Stimulated activated naive B cell treated with anti-CD40 and anti-IgM and Interleukin-4, amounts not matched to agents 10 μg/mL and 1 μg/mL and 100 μg/mL, for 72 hours (primary cell): Measurements from ENCODE around the gene SULF2.

Experiments
- ATAC-seq, 2 donors: fragments of 150-1000 bp; cut with Tn5 transposase; replicated peaks; 2 replicates each; pipeline ENCODE4 v1.10.0; 2021; ENCODE audit warnings: moderate library complexity in 1 of 2
- DNase-seq: peaks from one replicate; pipeline ENCODE4 v3.0.0; 2021
- H3K27ac Mint-ChIP-seq: one replicate; pipeline ENCODE4 v1.8.0; 2022; ENCODE audit warnings: mild to moderate bottlenecking, mixed read lengths
- H3K27me3 Mint-ChIP-seq, 2 donors: one replicate each; pipeline ENCODE4 v1.8.0; 2022; ENCODE audit warnings: mixed read lengths in 2 of 2
- H3K36me3 Mint-ChIP-seq, 2 donors: one replicate each; pipeline ENCODE4 v1.8.0; 2022; ENCODE audit warnings: mixed read lengths in 2 of 2, mild to moderate bottlenecking in 1 of 2
- H3K4me1 Mint-ChIP-seq, 2 donors: one replicate each; pipeline ENCODE4 v1.8.0; 2022; ENCODE audit warnings: mixed read lengths in 2 of 2, mild to moderate bottlenecking in 1 of 2
- H3K4me3 Mint-ChIP-seq, 2 donors: one replicate each; pipeline ENCODE4 v1.8.0; 2022; ENCODE audit warnings: mild to moderate bottlenecking in 2 of 2, mixed read lengths in 2 of 2, moderate library complexity in 1 of 2
- H3K9me3 Mint-ChIP-seq, 2 donors: one replicate each; pipeline ENCODE4 v1.8.0; 2022; ENCODE audit warnings: mixed read lengths in 2 of 2, mild to moderate bottlenecking in 1 of 2

SULF2 gene

DNA sequence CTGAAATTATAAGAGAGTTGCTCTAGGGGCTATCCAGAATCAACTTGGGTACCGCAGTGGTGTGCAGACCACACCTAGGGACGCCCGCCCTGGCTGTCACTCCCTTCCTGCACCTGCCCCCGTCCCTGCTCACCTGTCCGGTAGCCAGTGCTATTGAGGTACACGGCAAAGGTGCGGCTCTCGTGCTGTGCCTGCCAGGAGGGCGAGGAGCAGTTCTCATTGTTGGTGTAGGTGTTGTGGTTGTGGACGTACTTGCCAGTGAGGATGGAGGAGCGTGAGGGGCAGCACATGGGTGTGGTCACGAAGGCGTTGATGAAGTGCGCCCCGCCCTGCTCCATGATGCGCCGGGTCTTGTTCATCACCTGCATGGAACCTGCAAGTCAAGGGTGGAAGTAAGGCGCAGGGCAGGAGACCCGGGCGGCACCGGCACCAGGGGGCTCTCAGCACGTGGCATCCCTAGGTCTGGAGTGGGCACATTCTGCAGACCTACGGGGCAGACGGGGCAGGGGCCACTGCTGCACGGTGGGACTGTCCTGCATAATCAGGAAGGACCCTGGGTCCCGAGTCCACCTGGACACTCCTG lies 48.6 kb downstream of the SULF2 start:
- no peak for DNase-seq
- peaks cover 9 to 20% of the 10 kb centered on the region in 2 donors for H3K27me3 Mint-ChIP-seq
- no peak for ATAC-seq
- H3K36me3 Mint-ChIP-seq, result peaks cover 2 to 4% of the 10 kb centered on the region in 2 donors
- no peak overlapping the region for H3K27ac Mint-ChIP-seq
- no peak overlapping the region for H3K4me3 Mint-ChIP-seq
- H3K4me1 Mint-ChIP-seq, result peaks cover 0 to 9% of the 10 kb centered on the region in 2 donors
- H3K9me3 Mint-ChIP-seq, result peaks cover 3 to 4% of the 10 kb centered on the region in 2 donors

DNA sequence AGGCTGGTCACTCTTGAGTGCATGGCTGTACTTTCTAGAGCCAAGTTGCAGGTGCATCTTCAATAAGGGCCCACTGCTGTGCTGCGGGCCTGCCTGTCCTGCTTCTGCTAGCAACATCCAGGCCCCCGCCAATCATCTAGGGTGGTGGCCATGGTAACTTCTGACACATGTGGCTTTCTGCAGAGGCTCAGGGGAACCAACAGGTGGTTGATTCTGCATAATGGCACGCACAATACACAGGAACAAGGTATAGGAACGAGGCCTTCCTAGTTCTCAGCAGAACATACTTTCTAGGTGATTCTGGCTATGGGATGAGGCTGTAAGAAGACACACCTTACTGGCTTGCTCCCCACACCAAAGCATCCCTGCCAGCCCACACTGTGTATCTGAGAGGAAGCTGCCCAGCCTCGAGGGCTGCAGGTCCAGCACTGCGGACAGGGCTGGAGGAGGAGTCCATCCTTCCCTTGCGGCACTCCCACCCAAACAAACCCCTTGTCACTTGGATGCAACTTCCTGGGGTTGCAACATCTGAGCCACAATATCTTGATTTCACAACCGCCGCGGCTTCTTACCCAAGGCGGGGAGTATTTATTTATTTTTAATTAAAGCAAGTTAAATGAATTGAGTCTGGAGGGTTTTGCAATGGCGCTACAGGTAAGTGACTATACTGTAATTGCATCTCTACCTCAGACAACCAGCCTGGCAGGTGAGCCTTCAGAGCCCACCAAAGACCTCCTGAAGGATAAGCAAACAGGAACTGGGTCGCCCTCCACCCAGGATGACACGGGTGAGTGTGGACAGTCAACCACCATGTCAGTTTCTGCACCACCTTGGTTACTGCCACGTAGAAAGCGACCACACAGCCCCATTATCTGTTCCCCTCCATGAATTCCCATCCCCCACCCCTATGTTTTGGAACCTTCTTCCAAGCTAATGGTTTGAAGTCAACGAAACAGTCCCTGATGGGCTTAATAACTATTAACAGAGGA lies 49.6 kb downstream of the SULF2 start:
- H3K36me3 Mint-ChIP-seq, result peaks cover 2 to 4% of the 10 kb centered on the region in 2 donors
- no peak for DNase-seq
- ATAC-seq, result peak; percentile 89 to 91
- H3K4me1 Mint-ChIP-seq, result peaks cover 0 to 9% of the 10 kb centered on the region in 2 donors
- no peak overlapping the region for H3K4me3 Mint-ChIP-seq
- H3K27me3 Mint-ChIP-seq, result peaks cover under 1 to 11% of the 10 kb centered on the region in 2 donors
- no peak overlapping the region for H3K27ac Mint-ChIP-seq
- peaks cover 3 to 4% of the 10 kb centered on the region in 2 donors for H3K9me3 Mint-ChIP-seq

- peaks cover 0 to 9% of the 10 kb centered on the region in 2 donors for H3K4me1 Mint-ChIP-seq
- no peak overlapping the region for H3K4me3 Mint-ChIP-seq
- H3K27ac Mint-ChIP-seq, result no peak overlapping the region
These were observed 50.4 kb downstream of the SULF2 start for GRCh38 chr20:47734870-47735269.

GRCh38 chr20:47733892-47734291 lies 51.4 kb downstream of the SULF2 start:
- H3K36me3 Mint-ChIP-seq, result no peaks in the 10 kb centered on the region
- no peak for ATAC-seq
- H3K27ac Mint-ChIP-seq, result no peak overlapping the region
- peaks cover 6 to 19% of the 10 kb centered on the region in 2 donors for H3K4me1 Mint-ChIP-seq
- H3K27me3 Mint-ChIP-seq, result no peaks in the 10 kb centered on the region
- no peak overlapping the region for H3K4me3 Mint-ChIP-seq
- no peak for DNase-seq
- peaks cover 0 to 2% of the 10 kb centered on the region in 2 donors for H3K9me3 Mint-ChIP-seq

More at GRCh38 chr20:47734870-47735269, 50.4 kb downstream of the SULF2 start:
- H3K36me3 Mint-ChIP-seq, result peaks cover 2 to 4% of the 10 kb centered on the region in 2 donors
- ATAC-seq, result no peak
- H3K27me3 Mint-ChIP-seq, result peaks cover 0 to 6% of the 10 kb centered on the region in 2 donors
- H3K9me3 Mint-ChIP-seq, result peaks cover 3 to 4% of the 10 kb centered on the region in 2 donors
- no peak for DNase-seq

DNA sequence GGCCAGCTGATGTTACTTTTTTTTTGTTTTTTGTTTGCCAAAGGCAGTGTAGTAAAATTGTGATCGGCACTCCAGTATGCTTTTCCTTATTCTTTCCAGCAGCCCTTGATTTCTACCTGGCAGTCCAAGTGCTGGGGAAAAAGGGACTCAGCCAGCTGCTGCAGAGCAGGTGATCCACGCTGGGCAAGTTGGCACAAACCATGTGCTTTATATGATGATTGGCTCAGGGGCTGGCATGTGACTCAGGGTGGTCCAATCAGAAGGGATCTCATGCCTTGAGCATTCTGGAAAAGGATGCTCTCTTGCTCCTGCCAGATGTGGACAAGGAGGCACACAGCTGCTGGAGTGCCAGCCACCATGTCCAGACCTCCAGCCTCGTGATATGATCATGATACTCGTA lies 54.5 kb downstream of the SULF2 start:
- DNase-seq (no peak), ATAC-seq (no peak)
- Mint-ChIP-seq H3K4me3 (no peak overlapping the region), H3K27ac (peak overlapping the region; percentile 25), H3K27me3 (no peaks in the 10 kb centered on the region), H3K9me3 (peaks cover 0 to 2% of the 10 kb centered on the region in 2 donors), H3K36me3 (no peaks in the 10 kb centered on the region), H3K4me1 (peaks cover 29 to 45% of the 10 kb centered on the region in 2 donors)

DNA sequence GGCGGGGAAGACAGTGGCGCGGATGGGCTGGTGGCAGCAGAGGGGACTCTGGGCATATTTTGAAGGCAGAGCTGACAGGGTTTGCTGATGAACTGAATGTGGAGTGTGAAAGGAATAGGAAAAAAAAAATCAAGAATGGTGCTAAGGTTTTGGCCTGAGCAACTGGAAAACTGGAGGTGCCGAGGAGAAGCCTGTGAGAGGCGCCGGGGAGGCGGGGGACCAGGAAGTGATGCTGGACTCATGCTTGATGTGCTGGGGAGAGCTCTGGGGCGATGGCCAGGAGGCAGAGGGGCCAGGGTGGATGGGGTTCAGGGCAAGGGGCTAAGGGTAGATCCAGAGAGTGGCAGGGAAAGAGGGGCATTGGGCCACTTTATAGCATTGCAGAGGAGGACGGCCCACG lies 55.8 kb downstream of the SULF2 start:
- H3K27me3 Mint-ChIP-seq, result no peaks in the 10 kb centered on the region
- DNase-seq (no peak), ATAC-seq (no peak)
- no peak overlapping the region for H3K27ac Mint-ChIP-seq
- H3K4me3 Mint-ChIP-seq, result no peak overlapping the region
- H3K36me3 Mint-ChIP-seq, result no peaks in the 10 kb centered on the region
- H3K9me3 Mint-ChIP-seq, result no peaks in the 10 kb centered on the region
- H3K4me1 Mint-ChIP-seq, result peaks cover 29 to 42% of the 10 kb centered on the region in 2 donors

- peak overlapping the region; percentile 95 for H3K27ac Mint-ChIP-seq
- no peaks in the 10 kb centered on the region for H3K9me3 Mint-ChIP-seq
- no peaks in the 10 kb centered on the region for H3K36me3 Mint-ChIP-seq
- no peak for DNase-seq
- H3K4me1 Mint-ChIP-seq, result peaks cover 29 to 49% of the 10 kb centered on the region in 2 donors
- ATAC-seq, result no peak
- peak overlapping the region; percentile 74 to 84 for H3K4me3 Mint-ChIP-seq
- no peaks in the 10 kb centered on the region for H3K27me3 Mint-ChIP-seq
These were observed 57.3 kb downstream of the SULF2 start for GRCh38 chr20:47727909-47728361.

GRCh38 chr20:47727170-47727880 lies 58.0 kb downstream of the SULF2 start:
- Mint-ChIP-seq H3K4me3 (peak overlapping the region; percentile 74 to 84), H3K27ac (peak overlapping the region; percentile 95), H3K36me3 (no peaks in the 10 kb centered on the region), H3K9me3 (no peaks in the 10 kb centered on the region), H3K4me1 (peaks cover 29 to 50% of the 10 kb centered on the region in 2 donors), H3K27me3 (no peaks in the 10 kb centered on the region)
- ATAC-seq, result peak; percentile 97
- peak; percentile 87 for DNase-seq

- H3K4me3 Mint-ChIP-seq, result peak overlapping the region; percentile 74 to 84
- DNase-seq, result no peak
- H3K27ac Mint-ChIP-seq, result peak overlapping the region; percentile 95
- H3K9me3 Mint-ChIP-seq, result no peaks in the 10 kb centered on the region
- H3K27me3 Mint-ChIP-seq, result no peaks in the 10 kb centered on the region
- ATAC-seq, result no peak
- H3K36me3 Mint-ChIP-seq, result no peaks in the 10 kb centered on the region
- H3K4me1 Mint-ChIP-seq, result peaks cover 29 to 50% of the 10 kb centered on the region in 2 donors
These were observed 58.6 kb downstream of the SULF2 start for GRCh38 chr20:47726632-47727031.

DNA sequence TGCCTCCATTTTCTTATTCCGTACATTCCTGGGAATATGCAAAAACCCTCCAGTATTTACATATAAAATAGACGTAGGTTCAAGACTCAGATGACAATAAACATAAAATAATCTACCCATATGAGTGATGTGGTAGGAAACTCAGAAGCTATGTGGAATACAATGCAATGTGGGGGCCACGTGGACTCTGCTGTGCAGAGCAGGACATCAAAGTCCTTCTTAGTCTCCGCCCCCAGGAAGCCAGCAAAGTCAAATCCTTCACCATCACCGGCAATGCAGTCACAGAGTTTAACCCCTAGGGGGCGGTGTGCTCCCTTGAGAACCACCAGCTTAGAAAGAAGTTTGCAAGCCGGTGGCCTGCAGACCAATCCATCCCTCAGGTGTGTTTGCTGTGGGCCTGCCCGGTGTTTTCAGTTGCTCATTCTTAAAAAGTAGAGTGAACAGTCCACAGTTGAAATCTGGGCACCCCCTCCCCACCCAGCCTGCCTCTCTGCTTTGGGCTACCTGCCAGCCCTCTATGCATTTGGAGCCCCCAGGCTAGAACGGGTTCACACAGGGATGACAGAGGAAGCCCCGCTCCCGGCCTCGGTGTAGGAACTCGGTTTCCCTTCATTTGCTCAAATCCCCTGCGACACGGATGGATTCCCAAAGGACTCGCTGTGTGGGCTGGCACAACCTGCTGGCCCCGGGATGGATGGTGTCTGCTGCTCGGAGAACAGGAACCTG lies 59.9 kb downstream of the SULF2 start:
- H3K9me3 Mint-ChIP-seq, result no peaks in the 10 kb centered on the region
- no peaks in the 10 kb centered on the region for H3K27me3 Mint-ChIP-seq
- H3K4me3 Mint-ChIP-seq, result no peak overlapping the region
- DNase-seq (peak; percentile 75), ATAC-seq (peak; percentile 50)
- no peak overlapping the region for H3K27ac Mint-ChIP-seq
- peaks cover 29 to 50% of the 10 kb centered on the region in 2 donors for H3K4me1 Mint-ChIP-seq
- no peaks in the 10 kb centered on the region for H3K36me3 Mint-ChIP-seq

DNA sequence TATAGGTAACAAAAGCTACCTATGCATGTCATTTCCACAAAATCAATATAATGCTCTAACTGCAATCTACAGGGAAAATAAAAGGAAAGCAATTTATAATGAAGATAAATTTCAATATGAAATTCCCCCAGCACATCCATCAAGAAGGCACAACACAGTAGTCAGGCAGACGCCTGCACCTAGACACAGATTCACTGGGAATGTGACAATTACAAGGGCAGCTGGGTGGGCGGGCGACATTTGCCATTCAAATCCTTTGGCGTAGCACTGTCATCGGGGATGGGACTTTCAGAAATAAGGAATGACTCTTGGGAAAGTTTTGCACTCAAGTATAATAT lies 60.4 kb downstream of the SULF2 start:
- H3K36me3 Mint-ChIP-seq, result no peaks in the 10 kb centered on the region
- H3K27ac Mint-ChIP-seq, result no peak overlapping the region

DNA sequence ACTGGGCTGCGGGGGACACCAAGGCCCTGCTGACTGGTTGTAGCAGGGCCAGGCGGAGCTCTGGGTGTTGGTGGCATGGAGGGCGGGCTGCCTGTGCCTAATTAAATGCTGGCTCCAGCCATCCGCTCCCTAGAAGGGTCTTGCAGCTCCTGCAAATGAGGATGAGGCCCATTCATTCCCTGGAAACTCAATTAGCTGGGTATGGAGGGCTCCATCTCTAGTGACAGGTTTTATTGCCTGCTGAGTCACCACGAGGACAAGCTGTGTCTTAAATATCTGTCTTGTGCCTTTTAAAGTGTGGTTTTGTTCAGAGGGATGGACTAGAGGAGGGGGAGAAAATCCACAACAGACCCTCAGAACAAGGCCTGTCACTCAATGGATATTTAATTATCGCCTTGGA lies 60.9 kb downstream of the SULF2 start:
- Mint-ChIP-seq H3K4me3 (no peak overlapping the region), H3K27ac (no peak overlapping the region), H3K4me1 (peaks cover 27 to 45% of the 10 kb centered on the region in 2 donors), H3K36me3 (no peaks in the 10 kb centered on the region), H3K9me3 (no peaks in the 10 kb centered on the region), H3K27me3 (no peaks in the 10 kb centered on the region)
- no peak for DNase-seq
- ATAC-seq, result no peak

More for the DNA sequence above, 60.4 kb downstream of the SULF2 start:
- Mint-ChIP-seq H3K27me3 (no peaks in the 10 kb centered on the region), H3K4me1 (peaks cover 29 to 50% of the 10 kb centered on the region in 2 donors), H3K9me3 (no peaks in the 10 kb centered on the region), H3K4me3 (no peak overlapping the region)
- DNase-seq, result no peak
- no peak for ATAC-seq

GRCh38 chr20:47723322-47723721 lies 62.0 kb downstream of the SULF2 start:
- no peaks in the 10 kb centered on the region for H3K9me3 Mint-ChIP-seq
- no peak overlapping the region for H3K27ac Mint-ChIP-seq
- H3K4me1 Mint-ChIP-seq, result peaks cover 21 to 34% of the 10 kb centered on the region in 2 donors

More at GRCh38 chr20:47723322-47723721, 62.0 kb downstream of the SULF2 start:
- DNase-seq (no peak), ATAC-seq (no peak)
- Mint-ChIP-seq H3K27me3 (peaks cover 0 to 3% of the 10 kb centered on the region in 2 donors), H3K36me3 (no peaks in the 10 kb centered on the region), H3K4me3 (no peak overlapping the region)
